PC-9 (cell line): ENCODE data around the gene OXGR1. TPM values are rescaled to one million over a fixed set of nuclear protein-coding genes. Genes with fewer than 3 reads are reported as not detected.
"Not testable (repeated sequence)": the region's sequence is repeated elsewhere in the genome, so short reads cannot be mapped to it uniquely, and the experiment has no call there.

Experiments
- BruUV-seq: library from RNA; stranded (reverse); fragments of 400-500 nt; replicated peaks from 2 replicates; lab custom pipeline; 2021; lab: Mats Ljungman, UMichigan
- CTCF ChIA-PET: fragments of 300-600 bp; sonication (Branson Sonifier 250); formaldehyde crosslinking; loops from one replicate; lab custom pipeline; 2022; ENCODE audit warnings: antibody characterized with exemption; lab: Charles Lee
- POLR2A ChIA-PET: fragments of 300-600 bp; sonication (Branson Sonifier 250); formaldehyde crosslinking; loops from one replicate; lab custom pipeline; 2022; ENCODE audit warnings: antibody characterized with exemption; ENCODE audit not compliant: unreplicated experiment; lab: Charles Lee
- DNase-seq, 2 experiments: peaks; one replicate each; pipeline versions ENCODE4 v3.0.0 to v3.0.0-alpha.2; 2015 to 2022; ENCODE audit warnings: mixed read lengths in 1 of 2
- H2AFZ ChIP-seq: fragments of 200-600 bp; sonication (generic); 2 replicates; pipeline ENCODE4 v1.8.1; 2017; ENCODE audit warnings: antibody characterized with exemption
- H3F3A ChIP-seq: fragments of 200-600 bp; sonication (generic); 2 replicates; pipeline ENCODE4 v1.8.1; 2017; ENCODE audit warnings: antibody characterized with exemption, mild to moderate bottlenecking, low read depth; ENCODE audit not compliant: insufficient read depth
- H3K27ac ChIP-seq: fragments of 200-600 bp; sonication (generic); 2 replicates; pipeline ENCODE4 v1.6.1; 2016; ENCODE audit warnings: mixed run types
- H3K27me3 ChIP-seq: fragments of 200-600 bp; sonication (generic); 2 replicates; pipeline ENCODE4 v1.6.1; 2016; ENCODE audit warnings: low read depth, mixed run types; ENCODE audit not compliant: insufficient read depth
- H3K36me3 ChIP-seq: fragments of 200-600 bp; sonication (generic); 2 replicates; pipeline ENCODE4 v1.6.1; 2016; ENCODE audit warnings: low read depth, mixed run types
- H3K4me1 ChIP-seq: fragments of 200-600 bp; sonication (generic); replicated peaks from 2 replicates; pipeline ENCODE4 v1.6.1; 2016; ENCODE audit warnings: mixed run types; ENCODE audit not compliant: insufficient read depth
- H3K4me2 ChIP-seq: fragments of 200-600 bp; sonication (generic); 2 replicates; pipeline ENCODE4 v1.6.1; 2017; ENCODE audit warnings: mixed run types
- H3K4me3 ChIP-seq: fragments of 200-600 bp; sonication (generic); 2 replicates; pipeline ENCODE4 v1.6.1; 2016; ENCODE audit warnings: mixed run types
- H3K79me2 ChIP-seq: fragments of 200-600 bp; sonication (generic); 2 replicates; pipeline ENCODE4 v1.6.1; 2017; ENCODE audit warnings: low read depth, mixed run types
- H3K9me2 ChIP-seq: fragments of 200-600 bp; sonication (generic); 2 replicates; pipeline ENCODE4 v1.8.1; 2017; ENCODE audit warnings: mild to moderate bottlenecking; ENCODE audit not compliant: insufficient read depth
- H3K9me3 ChIP-seq: fragments of 200-600 bp; sonication (generic); 2 replicates; pipeline ENCODE4 v1.8.1; 2016; ENCODE audit warnings: low read depth; ENCODE audit not compliant: insufficient read depth
- H4K20me1 ChIP-seq: fragments of 200-600 bp; sonication (generic); 2 replicates; pipeline ENCODE4 v1.8.1; 2017; ENCODE audit not compliant: insufficient read depth
- CTCF ChIP-seq: fragments of 200-600 bp; sonication (generic); conservative IDR thresholded peaks from 2 replicates; pipeline ENCODE4 v1.6.1; 2017; ENCODE audit warnings: mixed run types, antibody characterized with exemption, mild to moderate bottlenecking, moderate library complexity
- EZH2 ChIP-seq: fragments of 200-600 bp; sonication (generic); IDR thresholded peaks from 2 replicates; pipeline ENCODE4 v1.8.0; 2017; ENCODE audit warnings: antibody characterized with exemption, low read depth
- intact Hi-C: fragments of 100-400 bp; cut with micrococcal nuclease; formaldehyde crosslinking; loops from one replicate; pipeline ENCODE4 v1.10.0; 2022; ENCODE audit not compliant: unreplicated experiment
- total RNA-seq: library from RNA; stranded (reverse); gene quantifications from 2 replicates; pipeline ENCODE4 v1.2.3, GENCODE V29; 2021

Gene OXGR1
- total RNA-seq, 1 experiment from 2014 or later = not detected

- Histone ChIP-seq H3K27ac (no peak overlapping the region), H3K4me1 (peaks cover 4% of the 10 kb centered on the region; the same call in 1 of the 2 replicates), H3K9me2 (no peaks in the 10 kb centered on the region; the same call in 1 of the 2 replicates), H4K20me1 (no peaks in the 10 kb centered on the region), H2AFZ (no peak overlapping the region), H3F3A (no peaks in the 10 kb centered on the region), H3K27me3 (peaks cover 24% of the 10 kb centered on the region), H3K79me2 (no peaks in the 10 kb centered on the region), H3K4me2 (no peak overlapping the region), H3K9me3 (no peaks in the 10 kb centered on the region), H3K4me3 (no peak overlapping the region), H3K36me3 (no peaks in the 10 kb centered on the region)
- no peak for TF ChIP-seq EZH2
- TF ChIP-seq CTCF = no peak
- CTCF ChIA-PET = no interaction called here
- BruUV-seq = no TSS peak
- intact Hi-C loops = no loop called here
- DNase-seq = no peak
- POLR2A ChIA-PET = interaction anchor here (0.6 kb wide), 2 partner anchors 687 to 1369 kb away, joined by 3 read pairs; no protein-coding TSS in a partner anchor
Observed at GRCh38 chr13:96988441-96988840, 5.8 kb downstream of the OXGR1 start.

GRCh38 chr13:96984051-96984508, 10.2 kb downstream of the OXGR1 start:
- POLR2A ChIA-PET = interaction anchor here (0.6 kb wide), 1 partner anchor 438 kb away, joined by 3 read pairs; no protein-coding TSS in a partner anchor
- TF ChIP-seq CTCF (peak; percentile 51; the same call in 1 of the 2 replicates), EZH2 (no peak)
- Histone ChIP-seq H4K20me1 (no peaks in the 10 kb centered on the region), H3K4me2 (peak overlapping the region; percentile 56), H3K4me3 (peak overlapping the region; percentile 25; the same call in 1 of the 2 replicates), H3F3A (no peaks in the 10 kb centered on the region; the same call in 1 of the 2 replicates), H3K4me1 (peaks cover 6% of the 10 kb centered on the region; the same call in 1 of the 2 replicates), H3K9me3 (no peaks in the 10 kb centered on the region), H3K9me2 (no peaks in the 10 kb centered on the region; the same call in 1 of the 2 replicates), H3K79me2 (no peaks in the 10 kb centered on the region), H3K36me3 (no peaks in the 10 kb centered on the region), H3K27ac (peak overlapping the region; percentile 14; the same call in 1 of the 2 replicates), H3K27me3 (peaks cover 2% of the 10 kb centered on the region; the same call in 1 of the 2 replicates), H2AFZ (peak overlapping the region; percentile 61; the same call in 1 of the 2 replicates)
- DNase-seq = peak; percentile 50 to 87
- BruUV-seq = no TSS peak
- CTCF ChIA-PET = no interaction called here
- intact Hi-C loops = no loop called here

GRCh38 chr13:96982672-96983071, 11.6 kb downstream of the OXGR1 start:
- Histone ChIP-seq H2AFZ (no peak overlapping the region), H3F3A (no peaks in the 10 kb centered on the region; the same call in 1 of the 2 replicates), H3K27me3 (peaks cover 12% of the 10 kb centered on the region; the same call in 1 of the 2 replicates), H3K9me3 (no peaks in the 10 kb centered on the region), H3K4me3 (no peak overlapping the region), H3K4me2 (no peak overlapping the region), H3K4me1 (peaks cover 6% of the 10 kb centered on the region; the same call in 1 of the 2 replicates), H3K27ac (no peak overlapping the region), H3K9me2 (no peaks in the 10 kb centered on the region; the same call in 1 of the 2 replicates), H3K79me2 (no peaks in the 10 kb centered on the region), H4K20me1 (no peaks in the 10 kb centered on the region), H3K36me3 (no peaks in the 10 kb centered on the region)
- BruUV-seq = no TSS peak
- intact Hi-C loops = no loop called here
- TF ChIP-seq CTCF = no peak
- no peak for TF ChIP-seq EZH2
- ChIA-PET CTCF (no interaction called here), POLR2A (no interaction called here)
- no peak for DNase-seq

- DNase-seq, BruUV-seq, H3F3A ChIP-seq, intact Hi-C loops, H3K4me2 ChIP-seq, H4K20me1 ChIP-seq, CTCF ChIA-PET, H3K9me3 ChIP-seq, H3K36me3 ChIP-seq, H3K4me1 ChIP-seq, H3K9me2 ChIP-seq, H3K4me3 ChIP-seq, H3K79me2 ChIP-seq, POLR2A ChIA-PET, H3K27ac ChIP-seq, H2AFZ ChIP-seq: not testable (repeated sequence)
- H3K27me3 ChIP-seq = peaks cover 35% of the 10 kb centered on the region
Observed at GRCh38 chr13:96979861-96980260, 14.4 kb downstream of the OXGR1 start.
